HG03575 (cell line): Measurements from ENCODE around the gene SLC22A15.
"Not testable (repeated sequence)": the region's sequence is repeated elsewhere in the genome, so short reads cannot be mapped to it uniquely, and the experiment has no call there.

ENCODE experiments used
- ATAC-seq: cut with Tn5 transposase; IDR thresholded peaks from one replicate; pipeline ENCODE4 v1.9.1; 2021; ENCODE audit not compliant: unreplicated experiment, insufficient number of reproducible peaks, low FRiP score; ENCODE audit errors: extremely low read depth

The SLC22A15 gene

GRCh38 chr1:115976062-115976920 lies at the start of gene SLC22A15:
TSS of gene SLC22A15 (plus strand) at chr1:115976513. CDS start at chr1:115976628, 115 bp downstream.
- no peak for ATAC-seq

GRCh38 chr1:115927971-115928370 lies 48.3 kb upstream of the SLC22A15 start:
- no peak for ATAC-seq

GRCh38 chr1:115929881-115930280 lies 46.4 kb upstream of the SLC22A15 start:
- ATAC-seq: no peak

- no peak for ATAC-seq
These were observed 42.7 kb upstream of the SLC22A15 start for GRCh38 chr1:115933625-115934024.

- ATAC-seq: no peak
These were observed 36.9 kb upstream of the SLC22A15 start for GRCh38 chr1:115939455-115939854.

GRCh38 chr1:115946116-115946515 lies 30.2 kb upstream of the SLC22A15 start:
- no peak for ATAC-seq

GRCh38 chr1:115949156-115949555 lies 27.2 kb upstream of the SLC22A15 start:
- ATAC-seq: no peak

GRCh38 chr1:115951560-115951959 lies 24.8 kb upstream of the SLC22A15 start:
- no peak for ATAC-seq

GRCh38 chr1:115952547-115952946 lies 23.8 kb upstream of the SLC22A15 start:
- no peak for ATAC-seq

GRCh38 chr1:115953180-115953579 lies 23.1 kb upstream of the SLC22A15 start:
- ATAC-seq: no peak

- ATAC-seq: no peak
These were observed 21.6 kb upstream of the SLC22A15 start for GRCh38 chr1:115954684-115955083.

GRCh38 chr1:115955228-115955627 lies 21.1 kb upstream of the SLC22A15 start:
- ATAC-seq: no peak

- ATAC-seq: no peak
These were observed 17.4 kb upstream of the SLC22A15 start for GRCh38 chr1:115958866-115959265.

- no peak for ATAC-seq
These were observed 6.8 kb upstream of the SLC22A15 start for GRCh38 chr1:115969509-115969908.

GRCh38 chr1:115971778-115972177 lies 4.5 kb upstream of the SLC22A15 start:
- not testable (repeated sequence) for ATAC-seq

- ATAC-seq: no peak
These were observed 3.2 kb upstream of the SLC22A15 start for GRCh38 chr1:115973154-115973553.

- ATAC-seq: no peak
These were observed 698 bp upstream of the SLC22A15 start for GRCh38 chr1:115975569-115976061.

- ATAC-seq: no peak
These were observed 697 bp downstream of the SLC22A15 start for GRCh38 chr1:115976921-115977498.

- ATAC-seq: no peak
These were observed 1.4 kb downstream of the SLC22A15 start for GRCh38 chr1:115977499-115978258.
